Left forelimb (tissue), 1 donor: ENCODE results near the gene MLIP.

Experiments used
- DNase-seq: peaks from one replicate; pipeline ENCODE4 v3.0.0-alpha.2; 2018; ENCODE audit warnings: low spot score

MLIP gene

GRCh38 chr6:54282186-54282585 is 170.9 kb downstream of the MLIP start:
- DNase-seq = no peak

DNA sequence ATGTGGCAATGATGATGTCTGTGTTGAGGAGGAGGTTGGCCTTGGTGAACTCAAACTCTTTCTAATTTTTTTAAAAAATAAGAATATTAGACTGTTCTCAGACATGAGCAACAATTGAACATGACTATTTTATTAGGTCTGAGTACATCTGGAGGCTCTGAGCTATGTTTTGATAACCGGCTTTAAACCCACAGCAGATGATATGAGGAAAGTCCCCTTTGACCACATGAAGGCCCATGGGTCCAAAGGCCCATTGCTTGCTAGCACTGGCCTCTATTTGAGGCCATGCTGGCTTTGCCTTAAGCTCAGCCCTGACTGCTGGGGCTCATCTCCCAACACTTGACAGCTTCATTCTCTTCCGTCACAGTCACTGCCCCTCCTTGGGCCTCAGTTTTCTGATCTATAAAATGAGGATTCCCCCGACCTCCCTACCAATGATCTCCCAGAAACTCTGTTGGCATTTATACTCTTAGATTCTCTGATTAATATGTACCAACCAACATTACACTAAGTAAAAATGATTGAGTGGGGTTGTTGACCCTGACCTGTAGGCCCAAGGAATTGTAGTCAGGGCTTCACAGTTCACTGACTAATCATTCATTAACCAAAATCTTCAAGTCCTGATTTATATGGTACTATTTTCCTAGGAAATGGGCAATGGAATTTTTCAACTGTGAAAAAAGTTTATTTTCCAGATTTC is 173.1 kb downstream of the MLIP start:
- no peak for DNase-seq

DNA sequence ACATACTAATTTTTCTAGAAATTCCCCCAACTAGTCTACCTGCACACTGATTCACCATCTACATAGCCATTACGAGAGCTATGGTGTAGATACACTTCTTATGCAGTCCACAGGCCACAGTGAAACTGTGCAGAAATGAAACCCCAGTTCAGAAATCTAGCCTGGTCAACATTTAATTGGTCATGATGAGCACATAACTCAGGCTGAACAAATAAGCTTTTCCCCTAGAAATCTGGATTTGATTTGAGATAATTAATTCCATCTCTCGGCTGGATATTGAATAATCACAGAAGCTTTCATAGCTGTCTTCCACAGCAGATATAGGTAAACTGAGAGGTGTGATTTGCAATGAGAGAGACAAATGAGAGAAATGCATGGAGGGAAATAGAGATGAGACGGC is 174.4 kb downstream of the MLIP start:
- no peak for DNase-seq

DNA sequence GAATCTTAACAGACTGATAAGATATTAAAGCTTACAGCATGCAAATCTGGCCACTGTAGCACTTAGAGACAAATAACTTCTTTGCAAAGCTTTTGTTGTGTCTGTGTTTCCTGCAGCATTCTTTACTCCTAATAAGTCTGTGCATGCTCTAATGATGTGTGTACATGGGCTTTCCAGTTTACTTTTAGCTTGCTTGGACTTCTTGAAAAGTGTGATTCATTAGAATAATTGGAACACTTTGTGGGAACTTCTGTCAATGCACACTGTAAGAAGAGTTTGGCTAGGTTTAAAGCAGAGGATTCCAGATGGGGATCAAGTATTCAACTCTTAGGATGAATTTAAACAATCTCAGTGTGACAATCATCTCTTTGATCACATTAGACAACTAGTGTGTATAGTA is 174.9 kb downstream of the MLIP start:
- DNase-seq = no peak

DNA sequence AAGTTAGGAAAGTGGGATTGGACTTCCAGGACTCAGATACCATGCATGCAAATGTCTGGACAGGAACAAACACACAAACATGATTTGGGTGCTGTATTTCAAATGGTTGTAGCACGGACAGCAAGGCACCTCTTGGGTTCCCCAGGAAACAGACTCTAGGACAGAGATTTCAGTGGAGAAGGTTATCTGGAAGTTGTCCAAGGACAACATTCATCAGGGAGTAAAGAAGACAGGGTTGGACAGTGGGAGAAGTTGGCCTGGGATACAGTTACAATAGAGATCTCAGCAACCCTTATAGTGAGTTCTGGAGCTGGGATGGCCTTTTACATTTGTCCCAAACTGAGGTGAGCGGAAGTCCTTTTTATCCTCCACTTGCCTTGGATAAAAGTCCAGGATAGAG is 177.2 kb downstream of the MLIP start:
- no peak for DNase-seq

DNA sequence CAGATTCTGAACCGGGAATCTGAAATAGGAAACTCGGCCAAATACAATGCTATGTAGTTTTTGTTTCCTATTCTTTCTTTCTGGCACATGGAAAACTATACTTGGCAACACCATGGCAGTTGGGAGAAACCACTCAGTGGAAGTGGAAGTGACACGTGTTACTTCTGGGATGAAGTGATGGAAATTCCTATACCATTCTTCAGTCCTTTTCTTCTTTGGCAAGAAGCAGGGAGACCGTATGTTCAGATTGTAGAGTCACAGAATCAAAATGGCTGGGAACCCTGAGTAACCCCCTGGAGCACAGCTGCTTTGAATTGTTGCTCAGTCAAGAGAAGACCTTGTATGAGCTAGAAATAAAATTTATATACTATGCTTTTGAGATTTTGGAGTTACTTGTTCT is 178.2 kb downstream of the MLIP start:
- no peak for DNase-seq

DNA sequence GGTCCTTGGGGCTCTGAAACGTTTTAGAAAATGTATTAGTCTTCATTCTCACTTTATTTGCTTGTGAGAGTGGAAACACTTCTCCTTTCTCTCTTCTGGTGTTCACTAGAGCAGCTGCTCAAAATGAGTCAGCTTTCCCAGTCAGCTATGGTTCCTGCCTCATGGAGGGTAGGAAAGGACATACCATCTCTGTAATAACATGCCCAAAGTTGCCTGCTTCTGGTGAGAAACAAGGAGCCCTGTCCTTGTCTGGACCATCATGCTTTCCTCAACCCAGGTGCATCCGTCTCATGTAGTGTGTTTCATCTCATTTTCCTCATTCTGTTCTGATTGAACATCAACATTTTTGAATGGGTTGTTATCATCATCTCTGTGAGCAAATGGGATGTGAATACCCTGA is 179.9 kb downstream of the MLIP start:
- no peak for DNase-seq

DNA sequence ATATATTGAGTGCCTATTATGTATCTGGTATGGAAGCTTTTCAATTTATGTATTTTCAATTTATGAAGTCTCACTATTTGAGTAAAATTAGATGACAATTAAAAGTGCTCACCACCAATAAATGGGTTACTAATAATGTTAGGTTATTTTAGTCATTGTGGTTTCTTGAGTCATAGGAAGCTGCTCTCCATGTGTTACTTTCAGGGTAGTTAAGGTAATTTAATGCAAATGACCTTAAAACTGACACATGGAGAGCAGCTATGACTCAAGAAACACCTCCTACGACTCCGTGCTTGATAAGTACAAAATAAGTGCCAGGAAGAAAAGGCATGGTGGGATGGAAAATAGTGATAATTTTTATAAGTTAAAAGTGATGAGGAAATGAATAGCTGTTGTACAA is 180.5 kb downstream of the MLIP start:
- DNase-seq = no peak

DNA sequence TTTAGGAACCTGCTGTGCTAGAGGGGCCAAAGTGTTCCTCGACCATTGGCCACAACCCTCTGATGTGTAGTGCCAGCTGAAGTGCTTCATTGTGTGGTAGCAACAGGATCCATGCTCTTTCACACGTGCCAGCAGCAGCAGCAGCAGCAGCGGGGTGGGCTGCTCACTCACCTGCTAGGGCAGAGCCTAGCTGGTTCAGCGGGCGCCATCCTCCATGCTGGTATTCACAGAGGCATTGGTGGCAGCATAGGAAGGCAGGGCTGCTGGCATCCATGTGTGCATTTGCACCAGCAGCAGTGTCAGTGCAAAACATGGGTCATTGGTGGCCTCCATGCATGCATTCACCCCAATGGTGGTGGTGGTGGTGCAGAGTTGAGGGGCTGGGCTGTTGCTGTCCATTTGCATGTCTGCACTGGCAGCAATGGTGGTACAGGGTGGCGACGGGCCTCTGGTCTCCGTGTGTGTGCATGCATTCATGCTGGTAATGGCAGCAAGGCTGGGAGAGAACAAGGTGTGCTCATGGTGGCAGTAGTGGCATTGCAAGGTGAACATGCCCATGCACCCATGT is 183.8 kb downstream of the MLIP start:
- no peak for DNase-seq

DNA sequence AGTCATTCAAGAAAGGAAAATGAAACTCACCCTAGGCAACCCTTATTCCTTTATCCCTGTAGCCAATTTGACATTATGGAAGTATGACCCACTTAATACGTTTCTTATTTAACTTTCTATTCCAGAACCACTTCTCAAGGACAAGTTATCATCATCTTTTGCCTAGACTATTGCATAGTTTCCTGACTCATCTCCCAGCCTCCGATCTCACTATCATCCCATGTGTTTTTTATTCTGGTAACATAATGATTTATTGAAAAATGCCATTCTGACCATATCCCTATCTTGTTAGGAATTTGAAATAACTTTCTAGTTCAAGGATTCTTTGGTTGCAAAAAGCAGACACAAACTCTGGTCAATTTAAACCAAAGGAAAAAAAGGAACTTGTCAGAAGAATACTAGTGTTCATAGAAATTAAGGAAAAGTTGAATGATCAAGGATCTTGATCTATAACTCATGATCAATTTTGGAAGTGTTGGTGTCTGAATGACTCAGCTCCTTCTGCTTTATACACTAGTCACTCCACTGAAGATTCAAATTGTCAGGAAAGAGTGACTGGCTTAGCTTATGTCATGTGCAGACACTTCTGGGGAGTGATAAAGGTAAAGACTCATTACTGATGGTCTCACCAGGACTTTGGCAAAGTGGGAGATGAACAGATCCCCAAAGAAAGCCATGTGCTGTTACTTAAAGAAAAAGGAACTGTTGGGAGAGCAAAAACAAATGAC is 188.5 kb downstream of the MLIP start:
- DNase-seq = no peak

- no peak for DNase-seq
Measured at GRCh38 chr6:54301770-54302169, 190.5 kb downstream of the MLIP start.

- DNase-seq = no peak
Measured at GRCh38 chr6:54307439-54307910, 196.2 kb downstream of the MLIP start.

- DNase-seq = no peak
Measured at GRCh38 chr6:54308289-54308985, 197.2 kb downstream of the MLIP start, which contains the start of gene TINAG. Gene TINAG (plus strand): TSS chr6:54308441. CDS start chr6:54308551, 110 bp downstream.

- no peak for DNase-seq
Measured at GRCh38 chr6:54308986-54309315, 197.7 kb downstream of the MLIP start.

DNA sequence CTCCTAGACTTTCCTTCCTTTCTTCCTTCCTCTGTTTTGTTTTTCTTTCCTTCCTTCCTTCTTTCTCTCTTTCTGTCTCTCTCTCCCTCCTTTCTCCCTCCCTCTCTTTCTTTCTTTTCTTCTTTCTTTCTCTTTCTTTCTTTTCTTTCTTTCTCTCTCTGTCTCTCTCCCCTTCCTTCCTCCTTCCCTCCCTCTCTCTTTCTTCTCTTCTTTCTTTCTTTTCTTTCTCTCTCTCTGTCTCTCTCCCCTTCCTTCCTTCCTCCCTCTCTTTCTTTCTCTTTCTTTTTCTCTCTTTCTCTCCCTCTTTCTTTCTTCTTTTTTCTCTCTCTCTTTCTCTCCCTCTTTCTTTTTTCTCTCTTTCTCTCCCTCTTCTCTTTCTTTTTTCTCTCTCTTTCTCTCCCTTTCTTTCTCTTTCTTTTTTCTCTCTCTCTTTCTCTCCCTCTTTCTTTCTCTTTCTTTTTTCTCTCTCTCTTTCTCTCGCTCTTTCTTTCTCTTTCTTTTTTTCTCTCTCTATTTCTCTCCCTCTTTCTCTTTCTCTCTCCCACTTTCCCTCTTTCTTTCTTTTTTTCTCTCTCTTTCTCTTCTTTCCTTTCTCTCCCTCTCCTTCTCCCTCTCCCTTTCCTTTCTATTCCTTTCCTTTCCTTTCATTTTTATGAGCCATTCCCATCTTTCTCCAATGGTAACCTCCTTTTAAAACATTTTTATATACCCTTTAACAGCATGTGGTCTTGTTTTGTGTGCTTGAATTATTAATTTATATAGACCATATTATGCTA is 199.3 kb downstream of the MLIP start:
- no peak for DNase-seq

- no peak for DNase-seq
Measured at GRCh38 chr6:54315656-54316055, 204.4 kb downstream of the MLIP start.
